Measurements from ENCODE around the gene FOXL3.

The FOXL3 gene

DNA sequence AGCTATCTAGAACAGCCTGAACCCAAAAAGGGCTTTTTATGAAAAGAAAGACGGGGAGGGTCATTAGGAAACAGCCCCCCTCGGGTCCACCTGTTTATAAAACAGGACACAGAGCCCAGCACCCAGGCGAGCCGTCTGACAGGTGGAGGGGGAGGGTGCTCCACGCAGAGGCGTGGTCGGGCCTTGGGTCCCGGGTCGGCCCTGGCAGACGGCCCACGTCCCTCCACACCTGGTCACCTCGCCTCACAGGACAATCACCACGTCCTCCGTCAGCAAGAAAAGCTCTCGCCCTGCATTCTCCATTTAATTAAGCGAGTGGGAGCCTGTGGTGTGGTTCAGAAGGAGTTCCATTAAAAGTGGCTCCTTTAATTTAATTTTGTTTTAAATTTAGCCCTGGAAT, 42.3 kb upstream of the FOXL3 start:
- H3K4me1 ChIP-seq (ENCODE audit: control insufficient read depth, insufficient read depth, low read length), result no peaks in the 10 kb centered on the region
- TF ChIP-seq, protein P1, sequence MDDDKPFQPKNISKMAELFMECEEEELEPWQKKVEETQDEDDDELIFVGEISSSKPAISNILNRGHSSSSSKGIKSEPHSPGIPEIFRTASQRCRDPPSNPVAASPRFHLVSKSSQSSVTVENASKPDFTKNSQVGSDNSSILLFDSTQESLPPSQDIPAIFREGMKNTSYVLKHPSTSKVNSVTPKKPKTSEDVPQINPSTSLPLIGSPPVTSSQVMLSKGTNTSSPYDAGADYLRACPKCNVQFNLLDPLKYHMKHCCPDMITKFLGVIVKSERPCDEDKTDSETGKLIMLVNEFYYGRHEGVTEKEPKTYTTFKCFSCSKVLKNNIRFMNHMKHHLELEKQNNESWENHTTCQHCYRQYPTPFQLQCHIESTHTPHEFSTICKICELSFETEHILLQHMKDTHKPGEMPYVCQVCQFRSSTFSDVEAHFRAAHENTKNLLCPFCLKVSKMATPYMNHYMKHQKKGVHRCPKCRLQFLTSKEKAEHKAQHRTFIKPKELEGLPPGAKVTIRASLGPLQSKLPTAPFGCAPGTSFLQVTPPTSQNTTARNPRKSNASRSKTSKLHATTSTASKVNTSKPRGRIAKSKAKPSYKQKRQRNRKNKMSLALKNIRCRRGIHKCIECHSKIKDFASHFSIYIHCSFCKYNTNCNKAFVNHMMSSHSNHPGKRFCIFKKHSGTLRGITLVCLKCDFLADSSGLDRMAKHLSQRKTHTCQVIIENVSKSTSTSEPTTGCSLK (tag by site-specific recombination; IDR thresholded peaks at IDR 0.05), result no peak
- TF ChIP-seq ZNF335 (tag by site-specific recombination; conservative IDR thresholded peaks at IDR 0.05), result no peak
- TF ChIP-seq, protein P2, sequence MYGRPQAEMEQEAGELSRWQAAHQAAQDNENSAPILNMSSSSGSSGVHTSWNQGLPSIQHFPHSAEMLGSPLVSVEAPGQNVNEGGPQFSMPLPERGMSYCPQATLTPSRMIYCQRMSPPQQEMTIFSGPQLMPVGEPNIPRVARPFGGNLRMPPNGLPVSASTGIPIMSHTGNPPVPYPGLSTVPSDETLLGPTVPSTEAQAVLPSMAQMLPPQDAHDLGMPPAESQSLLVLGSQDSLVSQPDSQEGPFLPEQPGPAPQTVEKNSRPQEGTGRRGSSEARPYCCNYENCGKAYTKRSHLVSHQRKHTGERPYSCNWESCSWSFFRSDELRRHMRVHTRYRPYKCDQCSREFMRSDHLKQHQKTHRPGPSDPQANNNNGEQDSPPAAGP (tag by site-specific recombination; IDR thresholded peaks at IDR 0.05), result no peak
- TF ChIP-seq, protein P3, sequence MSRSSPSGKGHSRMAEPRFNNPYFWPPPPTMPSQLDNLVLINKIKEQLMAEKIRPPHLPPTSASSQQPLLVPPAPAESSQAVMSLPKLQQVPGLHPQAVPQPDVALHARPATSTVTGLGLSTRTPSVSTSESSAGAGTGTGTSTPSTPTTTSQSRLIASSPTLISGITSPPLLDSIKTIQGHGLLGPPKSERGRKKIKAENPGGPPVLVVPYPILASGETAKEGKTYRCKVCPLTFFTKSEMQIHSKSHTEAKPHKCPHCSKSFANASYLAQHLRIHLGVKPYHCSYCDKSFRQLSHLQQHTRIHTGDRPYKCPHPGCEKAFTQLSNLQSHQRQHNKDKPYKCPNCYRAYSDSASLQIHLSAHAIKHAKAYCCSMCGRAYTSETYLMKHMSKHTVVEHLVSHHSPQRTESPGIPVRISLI (tag by site-specific recombination; IDR thresholded peaks at IDR 0.05), result no peak
- no peak for TF ChIP-seq ZNF558 (tag by site-specific recombination; IDR thresholded peaks at IDR 0.05)
- TF ChIP-seq ZNF302 (tag by site-specific recombination; IDR thresholded peaks at IDR 0.05; ENCODE audit: low read depth), result no peak
- TF ChIP-seq ZNF157 (tag by site-specific recombination; IDR thresholded peaks at IDR 0.05), result no peak
- no peak for TF ChIP-seq ZFP3 (tag by site-specific recombination; IDR thresholded peaks at IDR 0.05; ENCODE audit: low read depth)
- no peak for TF ChIP-seq HOXA7 (CRISPR knock-in tag; IDR thresholded peaks at IDR 0.05; ENCODE audit: borderline replicate concordance)
- TF ChIP-seq, protein P4, sequence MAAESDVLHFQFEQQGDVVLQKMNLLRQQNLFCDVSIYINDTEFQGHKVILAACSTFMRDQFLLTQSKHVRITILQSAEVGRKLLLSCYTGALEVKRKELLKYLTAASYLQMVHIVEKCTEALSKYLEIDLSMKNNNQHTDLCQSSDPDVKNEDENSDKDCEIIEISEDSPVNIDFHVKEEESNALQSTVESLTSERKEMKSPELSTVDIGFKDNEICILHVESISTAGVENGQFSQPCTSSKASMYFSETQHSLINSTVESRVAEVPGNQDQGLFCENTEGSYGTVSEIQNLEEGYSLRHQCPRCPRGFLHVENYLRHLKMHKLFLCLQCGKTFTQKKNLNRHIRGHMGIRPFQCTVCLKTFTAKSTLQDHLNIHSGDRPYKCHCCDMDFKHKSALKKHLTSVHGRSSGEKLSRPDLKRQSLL (tag by site-specific recombination; IDR thresholded peaks at IDR 0.05), result no peak
- TF ChIP-seq, protein P5, sequence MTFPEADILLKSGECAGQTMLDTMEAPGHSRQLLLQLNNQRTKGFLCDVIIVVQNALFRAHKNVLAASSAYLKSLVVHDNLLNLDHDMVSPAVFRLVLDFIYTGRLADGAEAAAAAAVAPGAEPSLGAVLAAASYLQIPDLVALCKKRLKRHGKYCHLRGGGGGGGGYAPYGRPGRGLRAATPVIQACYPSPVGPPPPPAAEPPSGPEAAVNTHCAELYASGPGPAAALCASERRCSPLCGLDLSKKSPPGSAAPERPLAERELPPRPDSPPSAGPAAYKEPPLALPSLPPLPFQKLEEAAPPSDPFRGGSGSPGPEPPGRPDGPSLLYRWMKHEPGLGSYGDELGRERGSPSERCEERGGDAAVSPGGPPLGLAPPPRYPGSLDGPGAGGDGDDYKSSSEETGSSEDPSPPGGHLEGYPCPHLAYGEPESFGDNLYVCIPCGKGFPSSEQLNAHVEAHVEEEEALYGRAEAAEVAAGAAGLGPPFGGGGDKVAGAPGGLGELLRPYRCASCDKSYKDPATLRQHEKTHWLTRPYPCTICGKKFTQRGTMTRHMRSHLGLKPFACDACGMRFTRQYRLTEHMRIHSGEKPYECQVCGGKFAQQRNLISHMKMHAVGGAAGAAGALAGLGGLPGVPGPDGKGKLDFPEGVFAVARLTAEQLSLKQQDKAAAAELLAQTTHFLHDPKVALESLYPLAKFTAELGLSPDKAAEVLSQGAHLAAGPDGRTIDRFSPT (tag by site-specific recombination; IDR thresholded peaks at IDR 0.05), result no peak
- TF ChIP-seq, protein P6, sequence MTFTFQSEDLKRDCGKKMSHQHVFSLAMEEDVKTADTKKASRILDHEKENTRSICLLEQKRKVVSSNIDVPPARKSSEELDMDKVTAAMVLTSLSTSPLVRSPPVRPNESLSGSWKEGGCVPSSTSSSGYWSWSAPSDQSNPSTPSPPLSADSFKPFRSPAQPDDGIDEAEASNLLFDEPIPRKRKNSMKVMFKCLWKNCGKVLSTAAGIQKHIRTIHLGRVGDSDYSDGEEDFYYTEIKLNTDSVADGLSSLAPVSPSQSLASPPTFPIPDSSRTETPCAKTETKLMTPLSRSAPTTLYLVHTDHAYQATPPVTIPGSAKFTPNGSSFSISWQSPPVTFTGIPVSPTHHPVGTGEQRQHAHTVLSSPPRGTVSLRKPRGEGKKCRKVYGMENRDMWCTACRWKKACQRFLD (tag by site-specific recombination; IDR thresholded peaks at IDR 0.05), result no peak
- TF ChIP-seq, protein P7, sequence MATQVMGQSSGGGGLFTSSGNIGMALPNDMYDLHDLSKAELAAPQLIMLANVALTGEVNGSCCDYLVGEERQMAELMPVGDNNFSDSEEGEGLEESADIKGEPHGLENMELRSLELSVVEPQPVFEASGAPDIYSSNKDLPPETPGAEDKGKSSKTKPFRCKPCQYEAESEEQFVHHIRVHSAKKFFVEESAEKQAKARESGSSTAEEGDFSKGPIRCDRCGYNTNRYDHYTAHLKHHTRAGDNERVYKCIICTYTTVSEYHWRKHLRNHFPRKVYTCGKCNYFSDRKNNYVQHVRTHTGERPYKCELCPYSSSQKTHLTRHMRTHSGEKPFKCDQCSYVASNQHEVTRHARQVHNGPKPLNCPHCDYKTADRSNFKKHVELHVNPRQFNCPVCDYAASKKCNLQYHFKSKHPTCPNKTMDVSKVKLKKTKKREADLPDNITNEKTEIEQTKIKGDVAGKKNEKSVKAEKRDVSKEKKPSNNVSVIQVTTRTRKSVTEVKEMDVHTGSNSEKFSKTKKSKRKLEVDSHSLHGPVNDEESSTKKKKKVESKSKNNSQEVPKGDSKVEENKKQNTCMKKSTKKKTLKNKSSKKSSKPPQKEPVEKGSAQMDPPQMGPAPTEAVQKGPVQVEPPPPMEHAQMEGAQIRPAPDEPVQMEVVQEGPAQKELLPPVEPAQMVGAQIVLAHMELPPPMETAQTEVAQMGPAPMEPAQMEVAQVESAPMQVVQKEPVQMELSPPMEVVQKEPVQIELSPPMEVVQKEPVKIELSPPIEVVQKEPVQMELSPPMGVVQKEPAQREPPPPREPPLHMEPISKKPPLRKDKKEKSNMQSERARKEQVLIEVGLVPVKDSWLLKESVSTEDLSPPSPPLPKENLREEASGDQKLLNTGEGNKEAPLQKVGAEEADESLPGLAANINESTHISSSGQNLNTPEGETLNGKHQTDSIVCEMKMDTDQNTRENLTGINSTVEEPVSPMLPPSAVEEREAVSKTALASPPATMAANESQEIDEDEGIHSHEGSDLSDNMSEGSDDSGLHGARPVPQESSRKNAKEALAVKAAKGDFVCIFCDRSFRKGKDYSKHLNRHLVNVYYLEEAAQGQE (tag by site-specific recombination; IDR thresholded peaks at IDR 0.05), result no peak
- TF ChIP-seq, protein P8, sequence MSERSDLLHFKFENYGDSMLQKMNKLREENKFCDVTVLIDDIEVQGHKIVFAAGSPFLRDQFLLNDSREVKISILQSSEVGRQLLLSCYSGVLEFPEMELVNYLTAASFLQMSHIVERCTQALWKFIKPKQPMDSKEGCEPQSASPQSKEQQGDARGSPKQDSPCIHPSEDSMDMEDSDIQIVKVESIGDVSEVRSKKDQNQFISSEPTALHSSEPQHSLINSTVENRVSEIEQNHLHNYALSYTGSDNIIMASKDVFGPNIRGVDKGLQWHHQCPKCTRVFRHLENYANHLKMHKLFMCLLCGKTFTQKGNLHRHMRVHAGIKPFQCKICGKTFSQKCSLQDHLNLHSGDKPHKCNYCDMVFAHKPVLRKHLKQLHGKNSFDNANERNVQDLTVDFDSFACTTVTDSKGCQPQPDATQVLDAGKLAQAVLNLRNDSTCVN (tag by site-specific recombination; optimal IDR thresholded peaks at IDR 0.05), result no peak
- no peak for TF ChIP-seq ZNF544 (tag by site-specific recombination; IDR thresholded peaks at IDR 0.05)
- TF ChIP-seq, protein P9, sequence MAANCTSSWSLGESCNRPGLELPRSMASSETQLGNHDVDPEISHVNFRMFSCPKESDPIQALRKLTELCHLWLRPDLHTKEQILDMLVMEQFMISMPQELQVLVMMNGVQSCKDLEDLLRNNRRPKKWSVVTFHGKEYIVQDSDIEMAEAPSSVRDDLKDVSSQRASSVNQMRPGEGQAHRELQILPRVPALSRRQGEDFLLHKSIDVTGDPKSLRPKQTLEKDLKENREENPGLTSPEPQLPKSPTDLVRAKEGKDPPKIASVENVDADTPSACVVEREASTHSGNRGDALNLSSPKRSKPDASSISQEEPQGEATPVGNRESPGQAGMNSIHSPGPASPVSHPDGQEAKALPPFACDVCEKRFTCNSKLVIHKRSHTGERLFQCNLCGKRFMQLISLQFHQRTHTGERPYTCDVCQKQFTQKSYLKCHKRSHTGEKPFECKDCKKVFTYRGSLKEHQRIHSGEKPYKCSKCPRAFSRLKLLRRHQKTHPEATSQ (tag by site-specific recombination; IDR thresholded peaks at IDR 0.05), result no peak
- H3K27ac ChIP-seq (ENCODE audit: extremely low read depth, low read depth, low read length), result no peak overlapping the region
- no peak overlapping the region for H3K4me3 ChIP-seq (ENCODE audit: low read depth, low read length)
- H3K36me3 ChIP-seq (ENCODE audit: control insufficient read depth in 2 of 2, insufficient read depth in 1 of 2, low read length in 2 of 2), result peaks cover 0 to 14% of the 10 kb centered on the region in 2 experiments; a peak in 1 of 3 replicates
- H3K9me3 ChIP-seq (ENCODE audit: control insufficient read depth, insufficient read depth, low read depth, low read length), result no peaks in the 10 kb centered on the region
- ChIA-PET CTCF (no interaction called here), POLR2A (no interaction called here)
